Lung (tissue), 12 donors: ENCODE data around the gene F3. TPM values are rescaled to one million over a fixed set of nuclear protein-coding genes. Genes with fewer than 3 reads are reported as not detected.

Source experiments
- ATAC-seq: fragments of 200-7000 bp; cut with Tn5 transposase; one replicate; pipeline ENCODE4 v1.9.1; 2020; ENCODE audit warnings: moderate number of reproducible peaks; ENCODE audit not compliant: insufficient read depth, low FRiP score
- DNase-seq, 3 donors: peaks; one replicate each; pipeline ENCODE4 v3.0.0-alpha.2; 2013 to 2017
- H3K27ac ChIP-seq, 2 donors: one replicate each; pipeline ENCODE4 v1.5.1; 2013; ENCODE audit warnings: mild to moderate bottlenecking in 2 of 2, moderate library complexity in 2 of 2, control low read depth in 1 of 2, inconsistent platforms in 1 of 2, low read depth in 1 of 2, low read length in 1 of 2
- H3K27me3 ChIP-seq, 3 donors: one replicate each; pipeline ENCODE4 v1.5.1; 2013; ENCODE audit warnings: low read length in 2 of 3; ENCODE audit not compliant: control insufficient read depth in 3 of 3, insufficient read depth in 3 of 3
- H3K36me3 ChIP-seq, 4 donors: one replicate each; pipeline ENCODE4 v1.5.1; 2013; ENCODE audit warnings: low read length in 4 of 4, mild to moderate bottlenecking in 1 of 4, moderate library complexity in 1 of 4; ENCODE audit not compliant: control insufficient read depth in 4 of 4, insufficient read depth in 4 of 4
- H3K4me1 ChIP-seq, 5 donors: one replicate each; pipeline ENCODE4 v1.5.1; 2013; ENCODE audit warnings: low read length in 5 of 5, mild to moderate bottlenecking in 2 of 5, moderate library complexity in 1 of 5; ENCODE audit not compliant: control insufficient read depth in 5 of 5, insufficient read depth in 5 of 5
- H3K4me3 ChIP-seq: one replicate; pipeline ENCODE4 v1.5.1; 2013; ENCODE audit warnings: mild to moderate bottlenecking, control low read depth, moderate library complexity
- H3K9ac ChIP-seq, 2 donors: one replicate each; pipeline ENCODE4 v1.5.1; 2013; ENCODE audit warnings: low read length in 2 of 2, control low read depth in 1 of 2; ENCODE audit not compliant: insufficient read depth in 1 of 2
- H3K9me3 ChIP-seq, 4 donors: one replicate each; pipeline ENCODE4 v1.5.1; 2013; ENCODE audit warnings: low read length in 3 of 4, mild to moderate bottlenecking in 1 of 4, moderate library complexity in 1 of 4; ENCODE audit not compliant: control insufficient read depth in 4 of 4, insufficient read depth in 3 of 4
- CTCF ChIP-seq: IDR thresholded peaks from 2 replicates; pipeline ENCODE4 v1.5.1; 2012; ENCODE audit warnings: mild to moderate bottlenecking; ENCODE audit errors: control extremely low read depth, extremely low read depth
- WGBS, 2 donors: extraction: QIAGEN DNeasy Blood & Tissue Kit; methylation state at CpG; one replicate each; pipeline ENCODE4 v1.1.7; 2013; 5-methylcytosine and 5-hydroxymethylcytosine counted together
- polyA plus RNA-seq, 2 donors: library from polyadenylated mRNA; stranded (reverse); fragments of 200-250 nt; gene quantifications; one replicate each; pipeline ENCODE4 v1.2.1, GENCODE V29; 2013
- total RNA-seq, 2 donors: library from RNA; depleted of rRNA in 1 of 2; stranded (reverse); fragments of >200 nt in 1 of 2; gene quantifications; one replicate each; pipeline ENCODE4 v1.2.1, GENCODE V29; 2014 to 2021
- donor health status: control.
- donor health status: control.
- donor health status: Bipolar disorder and iron deficiency.
- donor health status: healthy.
- donor health status: DM: yes; HTN: yes; CAD: no.

The F3 gene
- total and polyA plus RNA-seq, 4 donors: 107 to 307 (median 189) TPM

GRCh38 chr1:94515296-94515947 lies 26.1 kb downstream of the F3 start:
- no peak for TF ChIP-seq CTCF
- Histone ChIP-seq H3K27me3 (no peaks in the 10 kb centered on the region), H3K4me1 (no peaks in the 10 kb centered on the region), H3K36me3 (peaks cover 0 to 8% (median 1%) of the 10 kb centered on the region in 4 donors), H3K4me3 (no peak overlapping the region), H3K27ac (no peak overlapping the region), H3K9me3 (no peaks in the 10 kb centered on the region), H3K9ac (no peak overlapping the region)
- DNase-seq (no peak), ATAC-seq (no peak)
- WGBS, 2 donors: 76 to 100% methylated on average over 1 of the region's 1 CpG

DNA sequence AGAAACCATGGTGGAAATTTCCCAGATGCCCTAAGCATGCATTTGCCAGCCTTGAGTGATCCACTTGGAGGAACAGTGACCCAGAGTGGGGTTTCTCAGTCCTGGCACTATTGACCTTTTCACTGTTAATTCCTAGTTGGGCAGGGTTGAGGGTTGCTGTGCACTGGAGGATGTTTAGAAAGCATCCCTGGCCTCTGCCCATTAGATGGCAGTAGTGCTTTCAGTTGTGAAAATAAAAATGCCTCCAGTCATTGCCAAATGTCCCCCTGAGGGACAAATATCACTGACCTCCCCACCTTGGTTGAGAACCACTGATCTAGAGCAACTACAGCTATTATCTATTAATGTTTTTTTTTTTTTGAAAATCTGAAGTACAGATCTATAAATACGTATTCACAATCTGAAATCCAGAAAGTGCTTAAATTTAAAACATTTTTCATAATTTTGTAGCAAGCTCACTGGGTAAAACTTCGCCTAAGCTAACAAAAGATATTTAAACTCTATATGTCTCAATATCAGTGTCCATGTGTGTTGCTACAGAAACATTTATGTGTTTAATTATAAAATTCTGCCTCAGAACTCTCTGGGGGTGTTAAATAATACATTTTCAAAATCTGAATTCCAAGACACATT lies 27.3 kb downstream of the F3 start:
- H3K36me3 ChIP-seq: peaks cover 0 to 8% (median 1%) of the 10 kb centered on the region in 4 donors
- H3K27me3 ChIP-seq: no peaks in the 10 kb centered on the region
- no peak for ATAC-seq
- H3K4me3 ChIP-seq: no peak overlapping the region
- WGBS, 2 donors: 69 to 94% methylated on average over 2 of the region's 2 CpGs
- H3K9ac ChIP-seq: no peak overlapping the region
- no peaks in the 10 kb centered on the region for H3K9me3 ChIP-seq
- no peak overlapping the region for H3K27ac ChIP-seq
- TF ChIP-seq CTCF: peak; percentile 8
- H3K4me1 ChIP-seq: no peaks in the 10 kb centered on the region
- DNase-seq: peak in 2 of 3 donors; percentile 15 to 39

DNA sequence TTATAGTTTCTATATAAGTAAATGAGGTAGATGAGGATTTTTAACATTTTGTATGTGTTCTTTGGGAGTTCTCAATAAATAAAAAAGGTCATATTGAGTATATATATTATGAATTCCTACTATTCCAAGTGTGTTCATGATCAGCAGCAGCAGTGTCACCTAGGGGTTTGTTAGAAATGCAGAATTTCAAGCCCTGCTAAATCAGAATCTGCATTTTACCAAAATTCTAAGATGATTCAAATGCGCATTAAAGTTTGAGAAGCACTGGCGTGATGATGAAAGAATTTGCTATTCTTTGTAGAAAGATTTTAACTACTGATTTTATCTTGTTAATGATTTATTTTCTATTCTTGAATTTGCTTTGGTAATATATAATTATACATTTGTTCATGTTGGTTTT lies 28.7 kb downstream of the F3 start:
- TF ChIP-seq CTCF: no peak
- DNase-seq (no peak), ATAC-seq (no peak)
- peaks cover 0 to 4% (median 1%) of the 10 kb centered on the region in 4 donors for H3K36me3 ChIP-seq
- WGBS, 2 donors: 99 to 100% methylated on average over 2 of the region's 2 CpGs
- no peaks in the 10 kb centered on the region for H3K9me3 ChIP-seq
- H3K4me3 ChIP-seq: no peak overlapping the region
- H3K4me1 ChIP-seq: no peaks in the 10 kb centered on the region
- no peak overlapping the region for H3K27ac ChIP-seq
- no peaks in the 10 kb centered on the region for H3K27me3 ChIP-seq
- no peak overlapping the region for H3K9ac ChIP-seq
